ENCODE measurements around the gene FOXG1. TPM values are rescaled to one million over a fixed set of nuclear protein-coding genes. Genes with fewer than 3 reads are reported as not detected.
A peak's percentile ranks its signal among the peaks of the same experiment; 100 is the strongest.

FOXG1 gene
- total RNA-seq, 4 donors from 2014 or later = 0.38 TPM; not detected in 3

- Histone ChIP-seq H3K9me3 (no peaks in the 10 kb centered on the region), H3K36me3 (no peaks in the 10 kb centered on the region), H3K27ac (no peak overlapping the region), H3K27me3 (peaks cover 0 to 90% (median 43%) of the 10 kb centered on the region in 4 donors), H3K4me3 (no peak overlapping the region), H3K4me1 (peaks cover 0 to 17% (median 3%) of the 10 kb centered on the region in 3 donors)
- no peak for DNase-seq
- TF ChIP-seq, protein P1, sequence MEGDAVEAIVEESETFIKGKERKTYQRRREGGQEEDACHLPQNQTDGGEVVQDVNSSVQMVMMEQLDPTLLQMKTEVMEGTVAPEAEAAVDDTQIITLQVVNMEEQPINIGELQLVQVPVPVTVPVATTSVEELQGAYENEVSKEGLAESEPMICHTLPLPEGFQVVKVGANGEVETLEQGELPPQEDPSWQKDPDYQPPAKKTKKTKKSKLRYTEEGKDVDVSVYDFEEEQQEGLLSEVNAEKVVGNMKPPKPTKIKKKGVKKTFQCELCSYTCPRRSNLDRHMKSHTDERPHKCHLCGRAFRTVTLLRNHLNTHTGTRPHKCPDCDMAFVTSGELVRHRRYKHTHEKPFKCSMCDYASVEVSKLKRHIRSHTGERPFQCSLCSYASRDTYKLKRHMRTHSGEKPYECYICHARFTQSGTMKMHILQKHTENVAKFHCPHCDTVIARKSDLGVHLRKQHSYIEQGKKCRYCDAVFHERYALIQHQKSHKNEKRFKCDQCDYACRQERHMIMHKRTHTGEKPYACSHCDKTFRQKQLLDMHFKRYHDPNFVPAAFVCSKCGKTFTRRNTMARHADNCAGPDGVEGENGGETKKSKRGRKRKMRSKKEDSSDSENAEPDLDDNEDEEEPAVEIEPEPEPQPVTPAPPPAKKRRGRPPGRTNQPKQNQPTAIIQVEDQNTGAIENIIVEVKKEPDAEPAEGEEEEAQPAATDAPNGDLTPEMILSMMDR (IDR thresholded peaks at IDR 0.05) = no peak
- no peak for TF ChIP-seq POLR2A (IDR thresholded peaks at IDR 0.05)
- 13 to 14% methylated on average over 14 of the region's 14 CpGs for WGBS, 2 donors
- intact Hi-C loops (cut with DNase I) = loop anchor here (10.0 kb wide), 1 partner anchor 779 kb away; no protein-coding TSS in a partner anchor
Observed at GRCh38 chr14:28755198-28755815, 11.3 kb upstream of the FOXG1 start.

- 4 to 14% methylated on average over 3 of the region's 3 CpGs for WGBS, 2 donors
- Histone ChIP-seq H3K27me3 (peaks cover 0 to 90% (median 45%) of the 10 kb centered on the region in 4 donors), H3K4me3 (no peak overlapping the region), H3K36me3 (no peaks in the 10 kb centered on the region), H3K27ac (no peak overlapping the region), H3K9me3 (no peaks in the 10 kb centered on the region), H3K4me1 (peaks cover 0 to 17% (median 3%) of the 10 kb centered on the region in 3 donors)
- intact Hi-C loops (cut with DNase I) = loop anchor here (10.0 kb wide), 1 partner anchor 779 kb away; no protein-coding TSS in a partner anchor
- TF ChIP-seq POLR2A (IDR thresholded peaks at IDR 0.05) = no peak
- TF ChIP-seq, protein P1 (IDR thresholded peaks at IDR 0.05) = no peak
- DNase-seq = no peak
Observed at GRCh38 chr14:28755884-28756268, 10.7 kb upstream of the FOXG1 start.

GRCh38 chr14:28756269-28756883 is 10.2 kb upstream of the FOXG1 start:
- 12 to 14% methylated on average over 13 to 18 of the region's 18 CpGs for whole genome bisulfite sequencing, 2 donors

GRCh38 chr14:28756884-28757570 is 9.6 kb upstream of the FOXG1 start:
- H3K4me1 ChIP-seq = peaks cover 0 to 17% (median 3%) of the 10 kb centered on the region in 3 donors
- WGBS, 2 donors = 3 to 8% methylated on average over 18 to 21 of the region's 23 CpGs
- TF ChIP-seq, protein P1 (IDR thresholded peaks at IDR 0.05) = peak in 4 of 6 experiments; percentile 31 to 56 (median 38)
- TF ChIP-seq POLR2A (IDR thresholded peaks at IDR 0.05) = no peak
- intact Hi-C loops (cut with DNase I) = loop anchor here (10.0 kb wide), 1 partner anchor 778 kb away; no protein-coding TSS in a partner anchor
- no peak overlapping the region for H3K4me3 ChIP-seq
- peaks cover 1 to 97% (median 50%) of the 10 kb centered on the region in 4 donors for H3K27me3 ChIP-seq
- no peak for DNase-seq
- no peak overlapping the region for H3K27ac ChIP-seq
- no peaks in the 10 kb centered on the region for H3K36me3 ChIP-seq
- no peaks in the 10 kb centered on the region for H3K9me3 ChIP-seq

More at GRCh38 chr14:28756269-28756883, 10.2 kb upstream of the FOXG1 start:
- peaks cover 0 to 17% (median 3%) of the 10 kb centered on the region in 3 donors for H3K4me1 ChIP-seq
- H3K27me3 ChIP-seq = peaks cover 0 to 94% (median 47%) of the 10 kb centered on the region in 4 donors
- no peaks in the 10 kb centered on the region for H3K9me3 ChIP-seq
- H3K27ac ChIP-seq = no peak overlapping the region
- TF ChIP-seq, protein P1 (IDR thresholded peaks at IDR 0.05) = no peak
- TF ChIP-seq POLR2A (IDR thresholded peaks at IDR 0.05) = no peak
- no peak for DNase-seq
- no peaks in the 10 kb centered on the region for H3K36me3 ChIP-seq
- intact Hi-C loops (cut with DNase I) = loop anchor here (10.0 kb wide), 1 partner anchor 778 kb away; no protein-coding TSS in a partner anchor
- no peak overlapping the region for H3K4me3 ChIP-seq

Measured in esophagus squamous epithelium (tissue), 5 donors.